ENCODE results near the gene SSTR5. TPM values are rescaled to one million over a fixed set of nuclear protein-coding genes. Genes with fewer than 3 reads are reported as not detected.

SSTR5 gene
- total and polyA plus RNA-seq, 2 of the 4 experiments (the other 2 are of a cell fraction), result not detected

DNA sequence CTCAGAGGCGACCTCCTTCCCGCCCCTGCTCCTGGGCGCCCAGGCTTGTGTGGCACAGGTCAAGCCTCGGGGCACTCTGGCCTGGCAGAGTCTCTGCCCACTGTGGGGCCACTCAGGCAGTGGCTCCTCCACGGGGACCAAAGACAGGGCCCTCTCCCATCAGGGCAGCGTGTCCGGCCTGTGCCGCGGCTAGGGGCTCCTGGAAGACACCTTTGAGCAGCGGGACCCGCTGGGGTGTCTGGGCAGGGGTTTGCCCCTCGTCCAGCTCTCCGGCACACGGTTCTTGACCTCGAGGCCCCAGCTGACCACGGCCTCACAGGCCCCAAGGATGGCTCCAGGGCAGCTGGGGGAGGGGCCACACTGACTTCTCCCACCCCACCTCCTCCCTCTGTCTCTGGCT lies 24.7 kb upstream of the SSTR5 start:
- no peak overlapping the region for H3K18ac ChIP-seq (ENCODE audit: low read depth, low read length)
- no peak overlapping the region for H2BK15ac ChIP-seq (ENCODE audit: low read depth, low read length)
- WGBS, 2 experiments (ENCODE audit: extremely low coverage in 2 of 2, insufficient read length in 1 of 2), result 69% methylated on average over 3 of the region's 16 CpGs; no CpG with 5 or more reads in 1 of the 2 experiments
- no peak overlapping the region for H2AK5ac ChIP-seq (ENCODE audit: low read depth, low read length)
- H3K4me3 ChIP-seq (ENCODE audit: insufficient read depth, low read depth, low read length), result no peak overlapping the region
- H3K27me3 ChIP-seq (ENCODE audit: control insufficient read depth, insufficient read depth, low read length), result peaks cover 36% of the 10 kb centered on the region
- H3K9me3 ChIP-seq (ENCODE audit: control insufficient read depth, insufficient read depth, low read length), result no peaks in the 10 kb centered on the region
- dilution Hi-C loops (cut with HindIII; ENCODE audit: low sequenced_read_pairs, unreplicated experiment), result no loop called here
- no peak overlapping the region for H3K9ac ChIP-seq (ENCODE audit: low read depth, low read length)
- no peak overlapping the region for H3K27ac ChIP-seq (ENCODE audit: insufficient read depth, low read length)
- no peak overlapping the region for H3K4me2 ChIP-seq (ENCODE audit: low read depth, low read length)
- no peak overlapping the region for H4K91ac ChIP-seq (ENCODE audit: insufficient read depth, low read depth, low read length)
- no peaks in the 10 kb centered on the region for H3K79me1 ChIP-seq (ENCODE audit: low read depth in 1 of 2, low read length in 2 of 2)
- intact Hi-C loops (cut with micrococcal nuclease), result no loop called here
- ATAC-seq (ENCODE audit: low read depth) (no peak), DNase-seq (no peak)
- POLR2A ChIA-PET (ENCODE audit: unreplicated experiment), result no interaction called here
- H3K56ac ChIP-seq (ENCODE audit: extremely low read depth, insufficient read depth, low read length), result no peak overlapping the region
- no peak overlapping the region for H2BK20ac ChIP-seq (ENCODE audit: low read depth, low read length)
- H3K4me1 ChIP-seq (ENCODE audit: control insufficient read depth, insufficient read depth, low read length), result no peaks in the 10 kb centered on the region
- no peak overlapping the region for H3K4ac ChIP-seq (ENCODE audit: low read depth, low read length)
- H2AK9ac ChIP-seq (replicated peaks; ENCODE audit: low read depth, low read length, poor library complexity), result no peak overlapping the region
- no peak overlapping the region for H3K23ac ChIP-seq (ENCODE audit: low read depth, low read length)
- H2BK120ac ChIP-seq (ENCODE audit: low read depth, low read length), result no peak overlapping the region
- no peaks in the 10 kb centered on the region for H3K9me1 ChIP-seq (ENCODE audit: insufficient read depth, low read length)
- H2BK5ac ChIP-seq (ENCODE audit: low read depth, low read length, poor library complexity, severe bottlenecking), result no peak overlapping the region
- TF ChIP-seq MAFK (IDR thresholded peaks at IDR 0.05; ENCODE audit: low read depth, low read length) (no peak), BHLHE40 (IDR thresholded peaks at IDR 0.05; ENCODE audit: low read depth, low read length) (no peak), SMC3 (IDR thresholded peaks at IDR 0.05; ENCODE audit: low read depth, low read length) (no peak), FOS (IDR thresholded peaks at IDR 0.05; ENCODE audit: low read depth, low read length) (no peak), RCOR1 (IDR thresholded peaks at IDR 0.05; ENCODE audit: insufficient replicate concordance, low read length) (no peak), RFX5 (IDR thresholded peaks at IDR 0.05; ENCODE audit: low read depth, low read length) (no peak), CTCF (conservative IDR thresholded peaks at IDR 0.05; ENCODE audit: low read depth, low read length) (no peak), POLR2A (IDR thresholded peaks at IDR 0.05; ENCODE audit: low read depth, low read length) (no peak), CEBPB (IDR thresholded peaks at IDR 0.05; ENCODE audit: low read depth, low read length) (no peak), USF2 (IDR thresholded peaks at IDR 0.05; ENCODE audit: low read depth, low read length) (no peak), NFE2L2 (IDR thresholded peaks at IDR 0.05; ENCODE audit: low read depth, low read length) (no peak), MXI1 (IDR thresholded peaks at IDR 0.05; ENCODE audit: borderline replicate concordance, low read depth, low read length) (no peak), RAD21 (IDR thresholded peaks at IDR 0.05; ENCODE audit: low read length) (no peak), CHD1 (IDR thresholded peaks at IDR 0.05; ENCODE audit: low read depth, low read length) (no peak), MAZ (IDR thresholded peaks at IDR 0.05; ENCODE audit: borderline replicate concordance, low read depth, low read length) (no peak)
- TF ChIP-seq, protein P1, sequence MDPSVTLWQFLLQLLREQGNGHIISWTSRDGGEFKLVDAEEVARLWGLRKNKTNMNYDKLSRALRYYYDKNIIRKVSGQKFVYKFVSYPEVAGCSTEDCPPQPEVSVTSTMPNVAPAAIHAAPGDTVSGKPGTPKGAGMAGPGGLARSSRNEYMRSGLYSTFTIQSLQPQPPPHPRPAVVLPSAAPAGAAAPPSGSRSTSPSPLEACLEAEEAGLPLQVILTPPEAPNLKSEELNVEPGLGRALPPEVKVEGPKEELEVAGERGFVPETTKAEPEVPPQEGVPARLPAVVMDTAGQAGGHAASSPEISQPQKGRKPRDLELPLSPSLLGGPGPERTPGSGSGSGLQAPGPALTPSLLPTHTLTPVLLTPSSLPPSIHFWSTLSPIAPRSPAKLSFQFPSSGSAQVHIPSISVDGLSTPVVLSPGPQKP (IDR thresholded peaks at IDR 0.05; ENCODE audit: borderline replicate concordance, low read depth, low read length), result no peak
- H3K14ac ChIP-seq (replicated peaks; ENCODE audit: low read depth, low read length), result no peak overlapping the region
- H4K20me1 ChIP-seq (ENCODE audit: insufficient read depth, low read length), result no peaks in the 10 kb centered on the region
- CTCF ChIA-PET, result no interaction called here
- no peak overlapping the region for H2AFZ ChIP-seq (replicated peaks; ENCODE audit: low read length, poor library complexity)
- H4K8ac ChIP-seq (ENCODE audit: low read depth in 2 of 2, low read length in 2 of 2), result no peak overlapping the region
- BruUV-seq (replicated peaks), result no TSS peak
- H3K36me3 ChIP-seq (ENCODE audit: control insufficient read depth, insufficient read depth, low read length), result no peaks in the 10 kb centered on the region
- in situ Hi-C loops (cut with MboI; ENCODE audit: low sequenced_read_pairs), result no loop called here
- H4K5ac ChIP-seq (ENCODE audit: low read depth, low read length), result no peak overlapping the region

Data from IMR-90 (cell line).